Mammary epithelial cell (primary cell): ENCODE measurements around the gene SRP54.

Experiments used
- EZH2 ChIP-seq: IDR thresholded peaks from 2 replicates; pipeline ENCODE4 v1.6.1; 2012; ENCODE audit warnings: low read length, inconsistent platforms, borderline replicate concordance
- TF ChIP-seq, protein P1 (sequence below), 2 donors: IDR thresholded peaks in 1 of 2; conservative IDR thresholded peaks in 1 of 2; 2 replicates each; pipeline ENCODE4 v1.5.1; 2011 to 2012; ENCODE audit warnings: inconsistent platforms in 2 of 2, low read length in 2 of 2, mild to moderate bottlenecking in 2 of 2, control low read depth in 1 of 2, low read depth in 1 of 2; ENCODE audit not compliant: insufficient read depth in 1 of 2; ENCODE audit errors: extremely low read depth in 1 of 2

DNA sequence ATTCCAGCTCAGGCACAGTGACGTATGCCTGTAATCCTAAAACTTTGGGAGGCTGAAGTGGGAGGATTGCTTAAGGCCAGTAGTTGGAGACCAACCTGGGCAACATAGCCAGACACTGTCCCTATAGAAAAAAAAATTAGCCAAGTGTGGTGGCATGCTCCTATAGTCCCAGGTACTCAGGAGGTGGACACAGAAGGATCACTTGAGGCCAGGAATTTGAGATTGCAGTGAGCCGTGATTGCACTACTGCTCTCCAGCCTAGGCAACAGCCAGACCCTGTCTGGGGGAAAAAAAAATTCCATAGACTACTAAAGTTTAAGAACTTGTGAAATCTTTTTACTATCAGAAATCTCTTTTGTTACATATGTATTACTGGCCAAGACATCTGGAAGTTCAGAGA is 69.8 kb downstream of the SRP54 start:
- TF ChIP-seq EZH2 = no peak
- TF ChIP-seq, protein P1, sequence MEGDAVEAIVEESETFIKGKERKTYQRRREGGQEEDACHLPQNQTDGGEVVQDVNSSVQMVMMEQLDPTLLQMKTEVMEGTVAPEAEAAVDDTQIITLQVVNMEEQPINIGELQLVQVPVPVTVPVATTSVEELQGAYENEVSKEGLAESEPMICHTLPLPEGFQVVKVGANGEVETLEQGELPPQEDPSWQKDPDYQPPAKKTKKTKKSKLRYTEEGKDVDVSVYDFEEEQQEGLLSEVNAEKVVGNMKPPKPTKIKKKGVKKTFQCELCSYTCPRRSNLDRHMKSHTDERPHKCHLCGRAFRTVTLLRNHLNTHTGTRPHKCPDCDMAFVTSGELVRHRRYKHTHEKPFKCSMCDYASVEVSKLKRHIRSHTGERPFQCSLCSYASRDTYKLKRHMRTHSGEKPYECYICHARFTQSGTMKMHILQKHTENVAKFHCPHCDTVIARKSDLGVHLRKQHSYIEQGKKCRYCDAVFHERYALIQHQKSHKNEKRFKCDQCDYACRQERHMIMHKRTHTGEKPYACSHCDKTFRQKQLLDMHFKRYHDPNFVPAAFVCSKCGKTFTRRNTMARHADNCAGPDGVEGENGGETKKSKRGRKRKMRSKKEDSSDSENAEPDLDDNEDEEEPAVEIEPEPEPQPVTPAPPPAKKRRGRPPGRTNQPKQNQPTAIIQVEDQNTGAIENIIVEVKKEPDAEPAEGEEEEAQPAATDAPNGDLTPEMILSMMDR (conservative IDR thresholded peaks at IDR 0.05 in 1 of 2, IDR thresholded peaks at IDR 0.05 in 1 of 2; ENCODE audit: extremely low read depth in 1 of 2, insufficient read depth in 1 of 2, low read depth in 1 of 2, low read length in 2 of 2) = no peak
